Measurements from ENCODE around the gene SYT1. TPM values are rescaled to one million over a fixed set of nuclear protein-coding genes. Genes with fewer than 3 reads are reported as not detected.

Gene SYT1
- total RNA-seq, 3 donors from 2014 or later (not counting 1 experiment from before 2014, with no cell fraction given) = not detected

GRCh38 chr12:79140711-79141110 lies 276.1 kb downstream of the SYT1 start:
- H3K4me1 ChIP-seq (ENCODE audit: control insufficient read depth, insufficient read depth, low read length) = no peaks in the 10 kb centered on the region
- Mint-ChIP-seq H3K4me3 (no peak overlapping the region), H3K4me1 (no peaks in the 10 kb centered on the region), H3K27ac (no peak overlapping the region), H3K9me3 (peaks cover 0 to 5% of the 10 kb centered on the region in 2 donors), H3K27me3 (ENCODE audit: low read depth in 2 of 2) (no peaks in the 10 kb centered on the region), H3K36me3 (no peaks in the 10 kb centered on the region)
- H3K9me3 ChIP-seq (ENCODE audit: control insufficient read depth, insufficient read depth, low read length) = no peaks in the 10 kb centered on the region
- H3K27me3 ChIP-seq (ENCODE audit: control insufficient read depth, insufficient read depth, low read length) = no peaks in the 10 kb centered on the region
- no peaks in the 10 kb centered on the region for H3K36me3 ChIP-seq (ENCODE audit: control insufficient read depth, insufficient read depth, low read length)
- intact Hi-C loops (cut with micrococcal nuclease) = no loop called here
- DNase-seq (no peak), ATAC-seq (no peak)
- H3K27ac ChIP-seq (ENCODE audit: low read length) = no peak overlapping the region
- no peak overlapping the region for H3K4me3 ChIP-seq (ENCODE audit: low read length)
- WGBS (ENCODE audit: insufficient coverage) = 93% methylated on average over 1 of the region's 1 CpG
- TF ChIP-seq CTCF (IDR thresholded peaks at IDR 0.05) = no peak

DNA sequence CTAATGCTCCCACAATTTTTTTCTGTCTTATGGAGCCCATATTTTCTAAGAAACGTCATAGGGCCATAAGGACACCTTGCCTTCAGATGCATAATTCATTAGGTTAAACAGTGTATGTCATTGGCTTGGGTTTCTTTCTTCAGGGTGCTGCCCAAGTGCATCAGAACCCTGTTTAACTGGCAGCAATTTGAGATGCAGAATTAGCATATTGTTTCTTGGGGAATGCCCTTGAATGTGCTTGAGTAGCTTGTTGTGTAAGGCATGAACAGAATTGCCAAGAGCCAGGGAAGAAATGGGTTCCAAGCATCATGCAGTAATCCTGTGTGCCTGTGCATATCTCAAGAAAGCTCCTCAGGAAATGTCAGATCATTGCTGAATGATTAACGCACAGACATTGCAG lies 277.2 kb downstream of the SYT1 start:
- H3K9me3 ChIP-seq (ENCODE audit: control insufficient read depth, insufficient read depth, low read length) = no peaks in the 10 kb centered on the region
- H3K4me1 Mint-ChIP-seq = no peaks in the 10 kb centered on the region
- H3K27ac Mint-ChIP-seq = no peak overlapping the region
- no peaks in the 10 kb centered on the region for H3K27me3 Mint-ChIP-seq (ENCODE audit: low read depth in 2 of 2)
- DNase-seq (no peak), ATAC-seq (no peak)
- intact Hi-C loops (cut with micrococcal nuclease) = no loop called here
- peaks cover 0 to 5% of the 10 kb centered on the region in 2 donors for H3K9me3 Mint-ChIP-seq
- H3K4me3 ChIP-seq (ENCODE audit: low read length) = no peak overlapping the region
- H3K4me1 ChIP-seq (ENCODE audit: control insufficient read depth, insufficient read depth, low read length) = no peaks in the 10 kb centered on the region
- no peaks in the 10 kb centered on the region for H3K36me3 Mint-ChIP-seq
- no peak overlapping the region for H3K4me3 Mint-ChIP-seq
- no peaks in the 10 kb centered on the region for H3K36me3 ChIP-seq (ENCODE audit: control insufficient read depth, insufficient read depth, low read length)
- no peak for TF ChIP-seq CTCF (IDR thresholded peaks at IDR 0.05)
- no peaks in the 10 kb centered on the region for H3K27me3 ChIP-seq (ENCODE audit: control insufficient read depth, insufficient read depth, low read length)
- 90% methylated on average over 2 of the region's 2 CpGs for WGBS (ENCODE audit: insufficient coverage)
- no peak overlapping the region for H3K27ac ChIP-seq (ENCODE audit: low read length)

DNA sequence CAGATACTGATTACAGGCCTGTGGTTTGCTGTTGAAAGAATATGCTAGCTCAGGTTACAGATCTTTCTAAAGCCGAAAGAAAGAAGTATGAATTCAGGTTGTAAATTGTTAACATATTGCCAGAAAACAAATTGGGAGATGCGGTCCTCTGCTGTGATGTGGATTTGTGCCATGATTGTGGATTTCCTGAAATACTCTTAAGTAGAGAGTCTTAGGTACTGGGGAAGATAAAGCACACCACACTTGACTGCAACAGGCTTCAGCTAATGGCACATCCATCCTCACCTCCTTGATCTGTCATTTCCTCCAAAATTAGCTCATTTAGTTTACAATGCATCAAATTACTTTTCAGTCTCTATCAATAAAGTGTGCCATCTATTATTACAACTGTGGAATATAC lies 279.2 kb downstream of the SYT1 start:
- Mint-ChIP-seq H3K4me3 (no peak overlapping the region), H3K27me3 (ENCODE audit: low read depth in 2 of 2) (no peaks in the 10 kb centered on the region), H3K36me3 (no peaks in the 10 kb centered on the region), H3K4me1 (no peaks in the 10 kb centered on the region), H3K9me3 (peaks cover 0 to 5% of the 10 kb centered on the region in 2 donors), H3K27ac (no peak overlapping the region)
- no peaks in the 10 kb centered on the region for H3K9me3 ChIP-seq (ENCODE audit: control insufficient read depth, insufficient read depth, low read length)
- TF ChIP-seq CTCF (IDR thresholded peaks at IDR 0.05) = no peak
- H3K4me1 ChIP-seq (ENCODE audit: control insufficient read depth, insufficient read depth, low read length) = no peaks in the 10 kb centered on the region
- no peak for DNase-seq
- intact Hi-C loops (cut with micrococcal nuclease) = no loop called here
- no peaks in the 10 kb centered on the region for H3K36me3 ChIP-seq (ENCODE audit: control insufficient read depth, insufficient read depth, low read length)
- WGBS (ENCODE audit: insufficient coverage) = 60% methylated on average over 2 of the region's 2 CpGs
- no peaks in the 10 kb centered on the region for H3K27me3 ChIP-seq (ENCODE audit: control insufficient read depth, insufficient read depth, low read length)
- no peak overlapping the region for H3K4me3 ChIP-seq (ENCODE audit: low read length)
- ATAC-seq = no peak
- H3K27ac ChIP-seq (ENCODE audit: low read length) = no peak overlapping the region

DNA sequence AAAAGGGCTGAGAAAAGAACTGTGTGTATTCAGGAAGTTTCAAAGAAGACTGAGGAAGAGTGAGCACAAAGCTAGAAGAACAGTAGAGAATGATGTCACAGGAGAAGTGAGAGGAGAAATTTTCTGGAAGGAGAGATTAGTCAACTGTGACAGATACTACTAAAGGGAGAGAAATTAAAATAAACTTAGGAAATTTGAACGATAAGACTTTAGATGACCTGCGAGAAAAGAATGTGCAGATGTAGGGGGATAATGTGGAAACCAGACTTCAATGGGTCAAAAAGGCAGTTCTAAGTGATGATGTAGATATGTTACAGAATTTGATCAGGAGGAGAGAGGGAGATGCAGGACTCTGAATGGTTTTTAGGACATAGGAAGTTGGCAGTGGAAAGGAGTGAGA lies 287.4 kb downstream of the SYT1 start:
- Mint-ChIP-seq H3K27me3 (ENCODE audit: low read depth in 2 of 2) (no peaks in the 10 kb centered on the region), H3K27ac (no peak overlapping the region), H3K36me3 (no peaks in the 10 kb centered on the region), H3K4me3 (no peak overlapping the region), H3K9me3 (peaks cover 16 to 19% of the 10 kb centered on the region in 2 donors), H3K4me1 (no peaks in the 10 kb centered on the region)
- DNase-seq (no peak), ATAC-seq (no peak)
- Histone ChIP-seq H3K4me3 (ENCODE audit: low read length) (no peak overlapping the region), H3K27me3 (ENCODE audit: control insufficient read depth, insufficient read depth, low read length) (no peaks in the 10 kb centered on the region), H3K9me3 (ENCODE audit: control insufficient read depth, insufficient read depth, low read length) (no peaks in the 10 kb centered on the region), H3K27ac (ENCODE audit: low read length) (no peak overlapping the region), H3K4me1 (ENCODE audit: control insufficient read depth, insufficient read depth, low read length) (no peaks in the 10 kb centered on the region), H3K36me3 (ENCODE audit: control insufficient read depth, insufficient read depth, low read length) (no peaks in the 10 kb centered on the region)
- 92% methylated on average over 2 of the region's 2 CpGs for WGBS (ENCODE audit: insufficient coverage)
- intact Hi-C loops (cut with micrococcal nuclease) = no loop called here
- no peak for TF ChIP-seq CTCF (IDR thresholded peaks at IDR 0.05)

Measured in natural killer cell (primary cell).